Measurements from ENCODE around the gene BCL2L12. TPM values are rescaled to one million over a fixed set of nuclear protein-coding genes. Genes with fewer than 3 reads are reported as not detected.

The BCL2L12 gene
- total and polyA plus RNA-seq, 2 of the 13 experiments (the other 11 are each of a cell fraction or from before 2014, with no cell fraction given): 26.8 to 40.8 TPM

DNA sequence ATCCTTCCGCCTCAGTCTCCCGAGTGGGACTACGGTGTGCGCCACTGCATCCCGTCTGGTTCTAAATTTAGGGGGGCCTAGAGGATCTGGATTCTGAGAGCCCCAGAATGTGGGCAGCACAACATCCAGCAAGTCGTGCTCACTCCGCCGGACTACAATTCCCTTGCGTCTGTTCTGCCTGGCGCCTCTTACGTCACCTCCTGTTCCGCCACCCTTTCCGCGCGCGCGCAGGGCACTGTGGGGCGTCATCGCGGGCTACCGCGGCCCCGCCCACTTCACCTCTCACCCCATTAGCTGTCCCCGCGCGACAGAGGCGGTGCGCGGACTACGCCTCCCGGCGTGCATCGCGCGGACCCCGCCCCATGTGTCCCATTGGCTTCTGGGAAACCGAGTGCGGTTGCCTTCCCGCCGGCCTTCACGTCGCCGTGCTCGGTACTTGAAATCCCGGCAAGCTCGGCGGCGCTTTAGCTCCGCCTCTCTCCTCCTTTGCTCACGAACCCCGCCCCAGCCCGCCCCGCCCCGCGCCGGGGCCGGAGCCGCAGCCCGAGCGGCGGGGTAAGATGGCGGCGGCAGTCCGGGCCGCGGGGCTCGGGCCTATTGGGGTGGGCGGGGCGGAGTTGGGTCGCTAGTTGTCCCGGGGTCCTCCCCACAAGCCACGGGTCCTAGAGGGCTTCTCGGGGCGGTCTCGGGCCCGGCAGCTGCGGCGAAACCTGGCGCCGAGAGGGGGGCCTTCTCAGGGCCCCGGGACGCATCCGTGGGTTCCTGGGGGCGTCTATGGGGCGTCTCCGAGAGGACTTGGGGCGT lies 23.8 kb upstream of the BCL2L12 start, which contains the start of gene SCAF1 (continued):
- TF ChIP-seq, protein P1, sequence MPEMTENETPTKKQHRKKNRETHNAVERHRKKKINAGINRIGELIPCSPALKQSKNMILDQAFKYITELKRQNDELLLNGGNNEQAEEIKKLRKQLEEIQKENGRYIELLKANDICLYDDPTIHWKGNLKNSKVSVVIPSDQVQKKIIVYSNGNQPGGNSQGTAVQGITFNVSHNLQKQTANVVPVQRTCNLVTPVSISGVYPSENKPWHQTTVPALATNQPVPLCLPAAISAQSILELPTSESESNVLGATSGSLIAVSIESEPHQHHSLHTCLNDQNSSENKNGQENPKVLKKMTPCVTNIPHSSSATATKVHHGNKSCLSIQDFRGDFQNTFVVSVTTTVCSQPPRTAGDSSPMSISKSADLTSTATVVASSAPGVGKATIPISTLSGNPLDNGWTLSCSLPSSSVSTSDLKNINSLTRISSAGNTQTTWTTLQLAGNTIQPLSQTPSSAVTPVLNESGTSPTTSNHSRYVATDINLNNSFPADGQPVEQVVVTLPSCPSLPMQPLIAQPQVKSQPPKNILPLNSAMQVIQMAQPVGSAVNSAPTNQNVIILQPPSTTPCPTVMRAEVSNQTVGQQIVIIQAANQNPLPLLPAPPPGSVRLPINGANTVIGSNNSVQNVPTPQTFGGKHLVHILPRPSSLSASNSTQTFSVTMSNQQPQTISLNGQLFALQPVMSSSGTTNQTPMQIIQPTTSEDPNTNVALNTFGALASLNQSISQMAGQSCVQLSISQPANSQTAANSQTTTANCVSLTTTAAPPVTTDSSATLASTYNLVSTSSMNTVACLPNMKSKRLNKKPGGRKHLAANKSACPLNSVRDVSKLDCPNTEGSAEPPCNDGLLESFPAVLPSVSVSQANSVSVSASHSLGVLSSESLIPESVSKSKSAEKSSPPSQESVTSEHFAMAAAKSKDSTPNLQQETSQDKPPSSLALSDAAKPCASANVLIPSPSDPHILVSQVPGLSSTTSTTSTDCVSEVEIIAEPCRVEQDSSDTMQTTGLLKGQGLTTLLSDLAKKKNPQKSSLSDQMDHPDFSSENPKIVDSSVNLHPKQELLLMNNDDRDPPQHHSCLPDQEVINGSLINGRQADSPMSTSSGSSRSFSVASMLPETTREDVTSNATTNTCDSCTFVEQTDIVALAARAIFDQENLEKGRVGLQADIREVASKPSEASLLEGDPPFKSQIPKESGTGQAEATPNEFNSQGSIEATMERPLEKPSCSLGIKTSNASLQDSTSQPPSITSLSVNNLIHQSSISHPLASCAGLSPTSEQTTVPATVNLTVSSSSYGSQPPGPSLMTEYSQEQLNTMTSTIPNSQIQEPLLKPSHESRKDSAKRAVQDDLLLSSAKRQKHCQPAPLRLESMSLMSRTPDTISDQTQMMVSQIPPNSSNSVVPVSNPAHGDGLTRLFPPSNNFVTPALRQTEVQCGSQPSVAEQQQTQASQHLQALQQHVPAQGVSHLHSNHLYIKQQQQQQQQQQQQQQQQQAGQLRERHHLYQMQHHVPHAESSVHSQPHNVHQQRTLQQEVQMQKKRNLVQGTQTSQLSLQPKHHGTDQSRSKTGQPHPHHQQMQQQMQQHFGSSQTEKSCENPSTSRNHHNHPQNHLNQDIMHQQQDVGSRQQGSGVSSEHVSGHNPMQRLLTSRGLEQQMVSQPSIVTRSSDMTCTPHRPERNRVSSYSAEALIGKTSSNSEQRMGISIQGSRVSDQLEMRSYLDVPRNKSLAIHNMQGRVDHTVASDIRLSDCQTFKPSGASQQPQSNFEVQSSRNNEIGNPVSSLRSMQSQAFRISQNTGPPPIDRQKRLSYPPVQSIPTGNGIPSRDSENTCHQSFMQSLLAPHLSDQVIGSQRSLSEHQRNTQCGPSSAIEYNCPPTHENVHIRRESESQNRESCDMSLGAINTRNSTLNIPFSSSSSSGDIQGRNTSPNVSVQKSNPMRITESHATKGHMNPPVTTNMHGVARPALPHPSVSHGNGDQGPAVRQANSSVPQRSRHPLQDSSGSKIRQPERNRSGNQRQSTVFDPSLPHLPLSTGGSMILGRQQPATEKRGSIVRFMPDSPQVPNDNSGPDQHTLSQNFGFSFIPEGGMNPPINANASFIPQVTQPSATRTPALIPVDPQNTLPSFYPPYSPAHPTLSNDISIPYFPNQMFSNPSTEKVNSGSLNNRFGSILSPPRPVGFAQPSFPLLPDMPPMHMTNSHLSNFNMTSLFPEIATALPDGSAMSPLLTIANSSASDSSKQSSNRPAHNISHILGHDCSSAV (CRISPR knock-in tag; IDR thresholded peaks at IDR 0.05; ENCODE audit: borderline replicate concordance): no peak
- TF ChIP-seq, protein P2, sequence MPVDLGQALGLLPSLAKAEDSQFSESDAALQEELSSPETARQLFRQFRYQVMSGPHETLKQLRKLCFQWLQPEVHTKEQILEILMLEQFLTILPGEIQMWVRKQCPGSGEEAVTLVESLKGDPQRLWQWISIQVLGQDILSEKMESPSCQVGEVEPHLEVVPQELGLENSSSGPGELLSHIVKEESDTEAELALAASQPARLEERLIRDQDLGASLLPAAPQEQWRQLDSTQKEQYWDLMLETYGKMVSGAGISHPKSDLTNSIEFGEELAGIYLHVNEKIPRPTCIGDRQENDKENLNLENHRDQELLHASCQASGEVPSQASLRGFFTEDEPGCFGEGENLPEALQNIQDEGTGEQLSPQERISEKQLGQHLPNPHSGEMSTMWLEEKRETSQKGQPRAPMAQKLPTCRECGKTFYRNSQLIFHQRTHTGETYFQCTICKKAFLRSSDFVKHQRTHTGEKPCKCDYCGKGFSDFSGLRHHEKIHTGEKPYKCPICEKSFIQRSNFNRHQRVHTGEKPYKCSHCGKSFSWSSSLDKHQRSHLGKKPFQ (CRISPR knock-in tag; IDR thresholded peaks at IDR 0.05; ENCODE audit: insufficient replicate concordance): no peak
- TF ChIP-seq FOXM1 (CRISPR knock-in tag; IDR thresholded peaks at IDR 0.05): no peak
- TF ChIP-seq MIXL1 (CRISPR knock-in tag; IDR thresholded peaks at IDR 0.05): peak; percentile 81
- peak; percentile 72; the same call in 1 of the 2 replicates for TF ChIP-seq KMT2B (CRISPR knock-in tag; IDR thresholded peaks at IDR 0.05)
- TF ChIP-seq MXD4 (CRISPR knock-in tag; IDR thresholded peaks at IDR 0.05): no peak
- TF ChIP-seq, protein P3, sequence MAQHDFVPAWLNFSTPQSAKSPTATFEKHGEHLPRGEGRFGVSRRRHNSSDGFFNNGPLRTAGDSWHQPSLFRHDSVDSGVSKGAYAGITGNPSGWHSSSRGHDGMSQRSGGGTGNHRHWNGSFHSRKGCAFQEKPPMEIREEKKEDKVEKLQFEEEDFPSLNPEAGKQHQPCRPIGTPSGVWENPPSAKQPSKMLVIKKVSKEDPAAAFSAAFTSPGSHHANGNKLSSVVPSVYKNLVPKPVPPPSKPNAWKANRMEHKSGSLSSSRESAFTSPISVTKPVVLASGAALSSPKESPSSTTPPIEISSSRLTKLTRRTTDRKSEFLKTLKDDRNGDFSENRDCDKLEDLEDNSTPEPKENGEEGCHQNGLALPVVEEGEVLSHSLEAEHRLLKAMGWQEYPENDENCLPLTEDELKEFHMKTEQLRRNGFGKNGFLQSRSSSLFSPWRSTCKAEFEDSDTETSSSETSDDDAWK (CRISPR knock-in tag; IDR thresholded peaks at IDR 0.05): no peak
- peak; percentile 67; the same call in 1 of the 2 replicates for TF ChIP-seq NCOA1 (CRISPR knock-in tag; IDR thresholded peaks at IDR 0.05)
- TF ChIP-seq, protein P4, sequence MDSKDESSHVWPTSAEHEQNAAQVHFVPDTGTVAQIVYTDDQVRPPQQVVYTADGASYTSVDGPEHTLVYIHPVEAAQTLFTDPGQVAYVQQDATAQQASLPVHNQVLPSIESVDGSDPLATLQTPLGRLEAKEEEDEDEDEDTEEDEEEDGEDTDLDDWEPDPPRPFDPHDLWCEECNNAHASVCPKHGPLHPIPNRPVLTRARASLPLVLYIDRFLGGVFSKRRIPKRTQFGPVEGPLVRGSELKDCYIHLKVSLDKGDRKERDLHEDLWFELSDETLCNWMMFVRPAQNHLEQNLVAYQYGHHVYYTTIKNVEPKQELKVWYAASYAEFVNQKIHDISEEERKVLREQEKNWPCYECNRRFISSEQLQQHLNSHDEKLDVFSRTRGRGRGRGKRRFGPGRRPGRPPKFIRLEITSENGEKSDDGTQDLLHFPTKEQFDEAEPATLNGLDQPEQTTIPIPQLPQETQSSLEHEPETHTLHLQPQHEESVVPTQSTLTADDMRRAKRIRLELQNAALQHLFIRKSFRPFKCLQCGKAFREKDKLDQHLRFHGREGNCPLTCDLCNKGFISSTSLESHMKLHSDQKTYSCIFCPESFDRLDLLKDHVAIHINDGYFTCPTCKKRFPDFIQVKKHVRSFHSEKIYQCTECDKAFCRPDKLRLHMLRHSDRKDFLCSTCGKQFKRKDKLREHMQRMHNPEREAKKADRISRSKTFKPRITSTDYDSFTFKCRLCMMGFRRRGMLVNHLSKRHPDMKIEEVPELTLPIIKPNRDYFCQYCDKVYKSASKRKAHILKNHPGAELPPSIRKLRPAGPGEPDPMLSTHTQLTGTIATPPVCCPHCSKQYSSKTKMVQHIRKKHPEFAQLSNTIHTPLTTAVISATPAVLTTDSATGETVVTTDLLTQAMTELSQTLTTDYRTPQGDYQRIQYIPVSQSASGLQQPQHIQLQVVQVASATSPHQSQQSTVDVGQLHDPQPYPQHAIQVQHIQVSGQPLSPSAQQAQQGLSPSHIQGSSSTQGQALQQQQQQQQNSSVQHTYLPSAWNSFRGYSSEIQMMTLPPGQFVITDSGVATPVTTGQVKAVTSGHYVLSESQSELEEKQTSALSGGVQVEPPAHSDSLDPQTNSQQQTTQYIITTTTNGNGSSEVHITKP (CRISPR knock-in tag; IDR thresholded peaks at IDR 0.05; ENCODE audit: low read depth): peak; percentile 74; the same call in 1 of the 2 replicates
- TF ChIP-seq, protein P5, sequence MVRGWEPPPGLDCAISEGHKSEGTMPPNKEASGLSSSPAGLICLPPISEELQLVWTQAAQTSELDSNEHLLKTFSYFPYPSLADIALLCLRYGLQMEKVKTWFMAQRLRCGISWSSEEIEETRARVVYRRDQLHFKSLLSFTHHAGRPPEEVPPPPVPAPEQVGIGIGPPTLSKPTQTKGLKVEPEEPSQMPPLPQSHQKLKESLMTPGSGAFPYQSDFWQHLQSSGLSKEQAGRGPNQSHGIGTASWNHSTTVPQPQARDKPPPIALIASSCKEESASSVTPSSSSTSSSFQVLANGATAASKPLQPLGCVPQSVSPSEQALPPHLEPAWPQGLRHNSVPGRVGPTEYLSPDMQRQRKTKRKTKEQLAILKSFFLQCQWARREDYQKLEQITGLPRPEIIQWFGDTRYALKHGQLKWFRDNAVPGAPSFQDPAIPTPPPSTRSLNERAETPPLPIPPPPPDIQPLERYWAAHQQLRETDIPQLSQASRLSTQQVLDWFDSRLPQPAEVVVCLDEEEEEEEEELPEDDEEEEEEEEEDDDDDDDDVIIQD (CRISPR knock-in tag; IDR thresholded peaks at IDR 0.05; ENCODE audit: low read depth): no peak

Measured in HepG2 (cell line).